ENCODE data around the gene AMZ2.
"Not testable (repeated sequence)": the region's sequence is repeated elsewhere in the genome, so short reads cannot be mapped to it uniquely, and the experiment has no call there.

The AMZ2 gene

GRCh38 chr17:68247445-68248198, at the start of gene AMZ2:
Gene AMZ2, plus strand, starts transcription at chr17:68248043. Its CDS starts 2,145 bp downstream, at chr17:68250188.
- DNase-seq = peak in 55 of 56 donors; percentile 42 to 98 (median 95)

GRCh38 chr17:68198931-68199836, 48.7 kb upstream of the AMZ2 start:
- no peak for DNase-seq

GRCh38 chr17:68199837-68200688, 47.8 kb upstream of the AMZ2 start:
- no peak for DNase-seq

GRCh38 chr17:68200689-68201417, 47.0 kb upstream of the AMZ2 start:
- peak in 46 of 56 donors; percentile 5 to 80 (median 34) for DNase-seq

GRCh38 chr17:68201418-68201771, 46.4 kb upstream of the AMZ2 start:
- not testable (repeated sequence) for DNase-seq

- DNase-seq = not testable (repeated sequence)
These were observed 45.5 kb upstream of the AMZ2 start for GRCh38 chr17:68202321-68202720.

GRCh38 chr17:68204736-68205135, 43.1 kb upstream of the AMZ2 start:
- DNase-seq = no peak

- DNase-seq = peak; percentile 32 to 97 (median 87)
These were observed 42.5 kb upstream of the AMZ2 start for GRCh38 chr17:68205251-68205807.

GRCh38 chr17:68205808-68206720, 41.8 kb upstream of the AMZ2 start:
- peak in 18 of 56 donors; percentile 38 to 72 (median 60) for DNase-seq

GRCh38 chr17:68207651-68208253, 40.1 kb upstream of the AMZ2 start:
- DNase-seq = peak in 4 of 56 donors; percentile 23 to 41 (median 28)

- not testable (repeated sequence) for DNase-seq
These were observed 39.2 kb upstream of the AMZ2 start for GRCh38 chr17:68208651-68209050.

GRCh38 chr17:68209191-68209900, 38.5 kb upstream of the AMZ2 start:
- DNase-seq = not testable (repeated sequence)

- DNase-seq = no peak
These were observed 37.1 kb upstream of the AMZ2 start for GRCh38 chr17:68210570-68211315.

- not testable (repeated sequence) for DNase-seq
These were observed 34.1 kb upstream of the AMZ2 start for GRCh38 chr17:68213428-68214411.

- not testable (repeated sequence) for DNase-seq
These were observed 32.4 kb upstream of the AMZ2 start for GRCh38 chr17:68215453-68215852.

- not testable (repeated sequence) for DNase-seq
These were observed 28.4 kb upstream of the AMZ2 start for GRCh38 chr17:68219429-68219828.
